Hepatocyte (in vitro differentiated cells): ENCODE data around the gene DSCAM. TPM values are rescaled to one million over a fixed set of nuclear protein-coding genes. Genes with fewer than 3 reads are reported as not detected.
"Not testable (repeated sequence)": the region's sequence is repeated elsewhere in the genome, so short reads cannot be mapped to it uniquely, and the experiment has no call there.

Source experiments
- DNase-seq: peaks from one replicate; pipeline ENCODE4 v3.0.0-alpha.2; 2016; ENCODE audit warnings: low spot score
- H2AFZ ChIP-seq: fragments of 200-600 bp; sonication (generic); 2 replicates; pipeline ENCODE4 v1.6.0; 2016; ENCODE audit warnings: antibody characterized with exemption, mild to moderate bottlenecking
- H3K27ac ChIP-seq: fragments of 200-600 bp; sonication (generic); 2 replicates; pipeline ENCODE4 v1.5.1; 2016; ENCODE audit warnings: mild to moderate bottlenecking
- H3K27me3 ChIP-seq: fragments of 200-600 bp; sonication (generic); 2 replicates; pipeline ENCODE4 v1.6.1; 2016
- H3K36me3 ChIP-seq: fragments of 200-600 bp; sonication (generic); replicated peaks from 2 replicates; pipeline ENCODE4 v1.5.1; 2016; ENCODE audit warnings: low read depth; ENCODE audit not compliant: insufficient read depth
- H3K4me1 ChIP-seq: fragments of 200-600 bp; sonication (generic); 2 replicates; pipeline ENCODE4 v1.5.1; 2016; ENCODE audit warnings: mild to moderate bottlenecking, moderate library complexity; ENCODE audit not compliant: insufficient read depth
- H3K4me2 ChIP-seq: fragments of 200-600 bp; sonication (generic); 2 replicates; pipeline ENCODE4 v1.6.0; 2016
- H3K4me3 ChIP-seq: fragments of 200-600 bp; sonication (generic); 2 replicates; pipeline ENCODE4 v1.5.1; 2016; ENCODE audit warnings: mild to moderate bottlenecking
- H3K79me2 ChIP-seq: fragments of 200-600 bp; sonication (generic); 2 replicates; pipeline ENCODE4 v1.6.0; 2017; ENCODE audit warnings: mild to moderate bottlenecking
- H3K9me2 ChIP-seq: fragments of 200-600 bp; sonication (generic); replicated peaks from 2 replicates; pipeline ENCODE4 v1.6.0; 2017; ENCODE audit warnings: mild to moderate bottlenecking; ENCODE audit not compliant: insufficient read depth
- H3K9me3 ChIP-seq: fragments of 200-600 bp; sonication (generic); 2 replicates; pipeline ENCODE4 v1.5.1; 2016; ENCODE audit warnings: low read depth, mild to moderate bottlenecking
- H4K20me1 ChIP-seq: fragments of 200-600 bp; sonication (generic); 2 replicates; pipeline ENCODE4 v1.6.0; 2016; ENCODE audit warnings: mild to moderate bottlenecking; ENCODE audit not compliant: insufficient read depth, poor library complexity, severe bottlenecking
- CTCF ChIP-seq: fragments of 200-600 bp; sonication (generic); IDR thresholded peaks from 2 replicates; pipeline ENCODE4 v1.5.1; 2016; ENCODE audit warnings: antibody characterized with exemption, mild to moderate bottlenecking; ENCODE audit not compliant: poor library complexity
- EZH2 ChIP-seq: fragments of 200-600 bp; sonication (generic); IDR thresholded peaks from 2 replicates; pipeline ENCODE4 v1.6.1; 2016; ENCODE audit warnings: antibody characterized with exemption, mild to moderate bottlenecking, borderline replicate concordance
- EZH2phosphoT487 ChIP-seq: fragments of 200-600 bp; sonication (generic); IDR thresholded peaks from one replicate; pipeline ENCODE4 v1.6.1; 2018; ENCODE audit warnings: antibody characterized with exemption, mild to moderate bottlenecking, low read depth, moderate library complexity; ENCODE audit not compliant: unreplicated experiment, severe bottlenecking
- WGBS: methylation state at CpG from one replicate; pipeline ENCODE4 v1.1.6; 2016; ENCODE audit warnings: low lambda C conversion rate; ENCODE audit errors: missing lambda C conversion rate; 5-methylcytosine and 5-hydroxymethylcytosine counted together
- polyA plus RNA-seq: library from polyadenylated mRNA; unstranded; fragments of >200 nt; fragmentation: Nextera tagmentation; extraction: Ambion mirVana; gene quantifications from 2 replicates; pipeline ENCODE4 v1.2.1, GENCODE V29; 2016
- total RNA-seq: library from RNA; depleted of rRNA; stranded (reverse); fragments of >200 nt; gene quantifications from 2 replicates; pipeline ENCODE4 v1.2.3, GENCODE V29; 2014

The DSCAM gene
- total and polyA plus RNA-seq, 2 experiments from 2014 or later, result 0.33 TPM; not detected in 1

- H3K79me2 ChIP-seq, result no peaks in the 10 kb centered on the region
- no peaks in the 10 kb centered on the region for H3K36me3 ChIP-seq
- no peak overlapping the region for H3K27ac ChIP-seq
- H3K9me3 ChIP-seq, result no peaks in the 10 kb centered on the region
- no peaks in the 10 kb centered on the region for H4K20me1 ChIP-seq
- no peaks in the 10 kb centered on the region for H3K27me3 ChIP-seq
- no peak for TF ChIP-seq EZH2phosphoT487
- H2AFZ ChIP-seq, result no peak overlapping the region
- no peaks in the 10 kb centered on the region for H3K9me2 ChIP-seq
- H3K4me3 ChIP-seq, result no peak overlapping the region
- no peak for DNase-seq
- no peaks in the 10 kb centered on the region for H3K4me1 ChIP-seq
- WGBS, result 95% methylated on average over 3 of the region's 3 CpGs
- H3K4me2 ChIP-seq, result no peak overlapping the region
Observed at GRCh38 chr21:40331804-40332203, 515.2 kb downstream of the DSCAM start.

- Histone ChIP-seq H3K27me3 (no peaks in the 10 kb centered on the region), H4K20me1 (no peaks in the 10 kb centered on the region), H3K4me2 (no peak overlapping the region), H2AFZ (no peak overlapping the region), H3K4me3 (no peak overlapping the region), H3K27ac (no peak overlapping the region), H3K79me2 (no peaks in the 10 kb centered on the region), H3K9me2 (no peaks in the 10 kb centered on the region), H3K4me1 (no peaks in the 10 kb centered on the region), H3K9me3 (no peaks in the 10 kb centered on the region), H3K36me3 (no peaks in the 10 kb centered on the region)
- WGBS, result 74% methylated on average over 9 of the region's 9 CpGs
- TF ChIP-seq CTCF, result no peak
- TF ChIP-seq EZH2, result no peak
- TF ChIP-seq EZH2phosphoT487, result no peak
- DNase-seq, result no peak
Observed at GRCh38 chr21:40331172-40331571, 515.8 kb downstream of the DSCAM start.

GRCh38 chr21:40324389-40324788 is 522.6 kb downstream of the DSCAM start:
- Histone ChIP-seq H3K9me3 (no peaks in the 10 kb centered on the region), H3K4me3 (no peak overlapping the region), H3K36me3 (no peaks in the 10 kb centered on the region), H3K79me2 (no peaks in the 10 kb centered on the region), H2AFZ (no peak overlapping the region), H3K27me3 (no peaks in the 10 kb centered on the region), H4K20me1 (no peaks in the 10 kb centered on the region), H3K4me2 (no peak overlapping the region), H3K27ac (no peak overlapping the region), H3K9me2 (no peaks in the 10 kb centered on the region), H3K4me1 (no peaks in the 10 kb centered on the region)
- no peak for DNase-seq
- WGBS, result 36% methylated on average over 1 of the region's 1 CpG
- no peak for TF ChIP-seq CTCF
- TF ChIP-seq EZH2phosphoT487, result no peak
- TF ChIP-seq EZH2, result no peak

- not testable (repeated sequence) for H3K79me2 ChIP-seq, H3K27ac ChIP-seq, H3K4me2 ChIP-seq, H3K4me3 ChIP-seq, H3K27me3 ChIP-seq, H3K4me1 ChIP-seq, H3K36me3 ChIP-seq, H2AFZ ChIP-seq, H3K9me2 ChIP-seq, DNase-seq, H3K9me3 ChIP-seq, H4K20me1 ChIP-seq
- WGBS, result 66% methylated on average over 2 of the region's 2 CpGs
Observed at GRCh38 chr21:40320718-40321117, 526.2 kb downstream of the DSCAM start.
